NCI-H345 (cell line): ENCODE results near the gene ACADVL.

Experiments
- DNase-seq: peaks from one replicate; lab custom pipeline; 2025; lab: John Stamatoyannopoulos, UW

The ACADVL gene

DNA sequence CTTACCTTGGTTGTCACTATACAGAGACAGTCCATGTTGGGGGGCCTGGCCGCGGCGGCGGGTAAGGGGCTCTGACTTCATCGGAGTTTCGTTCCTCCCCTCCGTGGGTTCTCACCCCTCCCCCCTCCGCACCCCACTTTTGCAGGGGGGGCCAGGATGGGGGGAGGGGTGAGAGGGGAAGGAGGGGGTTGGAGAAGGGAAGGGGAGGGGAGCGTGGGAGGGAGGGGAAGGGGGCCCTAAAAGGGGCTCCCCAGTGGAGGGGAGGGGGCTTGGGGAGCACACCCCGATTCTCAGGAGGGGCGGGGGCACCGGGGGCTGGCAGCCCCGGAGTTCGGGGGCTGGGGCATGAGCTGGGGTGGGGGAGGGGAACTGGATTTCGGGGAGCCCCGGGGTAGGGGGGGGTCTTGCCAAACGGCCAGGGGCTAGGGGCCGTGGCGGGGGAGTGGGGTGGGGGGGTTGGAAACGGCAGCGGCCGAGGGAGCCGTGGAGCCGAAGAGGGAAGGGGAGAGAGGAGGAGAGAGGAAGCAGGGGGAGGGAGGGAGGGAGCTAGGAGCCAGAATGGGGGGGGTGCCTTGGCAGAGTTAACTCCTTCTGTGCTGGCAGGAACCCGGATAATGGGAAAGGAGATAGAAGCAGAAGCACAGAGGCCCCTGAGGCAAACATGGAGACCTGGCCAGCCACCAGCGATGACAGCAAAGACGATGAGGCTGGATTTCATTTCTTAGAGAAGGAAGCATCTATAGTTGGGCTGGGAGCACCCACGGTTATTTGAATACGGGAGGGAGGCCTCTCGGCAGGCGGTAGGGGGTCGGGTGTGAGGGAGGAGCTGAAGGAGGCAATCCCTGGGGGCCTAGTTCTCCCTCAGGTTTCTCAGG lies 2.4 kb upstream of the ACADVL start:
- no peak for DNase-seq

DNA sequence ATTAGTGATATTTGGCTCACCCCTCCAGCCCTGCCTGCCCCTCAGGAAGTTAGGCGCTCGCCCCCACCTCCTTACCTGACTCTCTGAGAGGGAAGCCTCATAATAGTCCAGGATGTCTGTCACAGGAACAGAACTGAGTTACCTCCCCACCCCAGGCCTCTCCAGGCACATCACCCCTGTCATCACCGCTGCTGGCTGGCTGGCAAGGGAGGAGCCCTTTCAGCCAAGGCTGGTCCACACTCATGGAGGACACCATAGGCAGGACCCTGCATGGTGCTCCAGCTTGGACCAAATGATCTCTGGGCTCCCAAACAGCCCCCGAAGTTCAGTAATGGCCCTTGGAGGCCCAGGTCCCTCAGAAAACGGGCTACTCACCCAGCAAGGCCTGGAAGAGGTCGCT lies 1.6 kb upstream of the ACADVL start:
- no peak for DNase-seq

DNA sequence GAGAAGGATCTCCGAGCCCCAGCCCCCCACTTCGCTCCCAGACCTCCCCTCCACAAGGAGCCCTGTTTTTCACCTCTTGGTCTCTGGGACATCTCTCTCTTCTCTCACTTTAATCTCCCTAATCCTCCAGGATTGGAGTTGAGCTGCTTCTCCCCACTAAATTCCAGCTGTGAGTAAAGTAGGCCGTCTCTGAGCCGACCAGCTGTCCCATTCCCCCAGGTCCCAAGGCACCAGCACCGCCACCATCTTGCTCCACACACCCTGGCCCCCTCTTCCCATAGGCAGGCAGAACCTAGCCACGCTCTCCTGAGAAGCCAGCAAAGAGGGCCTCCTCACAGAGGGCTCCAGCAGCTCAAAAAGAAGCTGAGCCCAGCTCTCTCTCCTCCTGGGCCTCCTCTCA lies 980 bp upstream of the ACADVL start:
- no peak for DNase-seq

DNA sequence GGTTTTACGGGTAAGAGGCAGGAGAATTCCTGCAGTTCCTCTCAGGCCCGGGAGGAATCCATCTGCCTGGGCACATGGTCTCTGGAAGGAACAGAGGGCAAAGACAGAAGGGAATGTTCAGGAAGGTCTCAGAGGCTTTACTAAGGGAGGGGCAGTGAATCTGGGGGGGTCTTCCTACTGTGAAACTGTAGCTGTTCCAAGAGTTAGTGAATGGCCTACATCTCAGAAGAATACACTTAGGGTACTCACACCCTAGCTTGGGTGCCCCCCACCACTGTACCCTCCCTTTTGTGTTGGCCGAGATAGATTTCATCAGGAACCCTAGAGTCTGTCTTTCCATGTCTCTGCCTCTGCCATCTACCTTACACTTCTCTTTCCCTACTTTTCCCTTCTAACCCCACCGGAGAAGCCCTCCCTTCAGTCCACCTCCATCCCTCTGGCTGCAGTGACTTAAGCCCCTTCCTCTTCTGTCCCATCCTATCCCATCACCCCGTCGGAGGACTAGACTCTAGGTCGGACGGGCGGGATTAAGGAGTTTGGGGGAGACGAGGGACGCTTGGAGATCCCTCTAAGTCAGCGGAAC lies 418 bp upstream of the ACADVL start:
- no peak for DNase-seq

DNA sequence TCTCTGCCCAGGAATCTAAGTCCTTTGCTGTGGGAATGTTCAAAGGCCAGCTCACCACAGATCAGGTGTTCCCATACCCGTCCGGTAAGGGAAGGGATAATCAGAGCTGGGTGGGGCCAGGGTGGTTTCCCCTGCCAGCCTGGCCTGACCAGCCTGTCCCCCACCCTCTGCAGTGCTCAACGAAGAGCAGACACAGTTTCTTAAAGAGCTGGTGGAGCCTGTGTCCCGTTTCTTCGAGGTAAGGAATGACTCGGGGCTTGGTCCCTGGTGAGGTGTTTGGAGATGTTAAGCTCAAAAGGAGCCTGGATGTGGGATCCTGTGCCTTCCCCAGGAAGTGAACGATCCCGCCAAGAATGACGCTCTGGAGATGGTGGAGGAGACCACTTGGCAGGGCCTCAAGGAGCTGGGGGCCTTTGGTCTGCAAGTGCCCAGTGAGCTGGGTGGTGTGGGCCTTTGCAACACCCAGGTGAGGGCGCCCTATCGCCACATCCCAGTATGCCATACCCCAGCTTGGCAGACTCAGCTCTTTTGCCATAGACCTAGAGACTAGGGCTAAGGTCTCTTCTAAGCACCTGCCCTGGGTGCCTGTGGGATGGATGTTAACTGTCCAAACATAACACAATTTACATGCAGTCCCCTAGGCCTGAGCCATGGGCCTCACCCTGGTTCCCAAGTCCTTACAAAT lies 997 bp downstream of the ACADVL start:
- peak; percentile 19 for DNase-seq

DNA sequence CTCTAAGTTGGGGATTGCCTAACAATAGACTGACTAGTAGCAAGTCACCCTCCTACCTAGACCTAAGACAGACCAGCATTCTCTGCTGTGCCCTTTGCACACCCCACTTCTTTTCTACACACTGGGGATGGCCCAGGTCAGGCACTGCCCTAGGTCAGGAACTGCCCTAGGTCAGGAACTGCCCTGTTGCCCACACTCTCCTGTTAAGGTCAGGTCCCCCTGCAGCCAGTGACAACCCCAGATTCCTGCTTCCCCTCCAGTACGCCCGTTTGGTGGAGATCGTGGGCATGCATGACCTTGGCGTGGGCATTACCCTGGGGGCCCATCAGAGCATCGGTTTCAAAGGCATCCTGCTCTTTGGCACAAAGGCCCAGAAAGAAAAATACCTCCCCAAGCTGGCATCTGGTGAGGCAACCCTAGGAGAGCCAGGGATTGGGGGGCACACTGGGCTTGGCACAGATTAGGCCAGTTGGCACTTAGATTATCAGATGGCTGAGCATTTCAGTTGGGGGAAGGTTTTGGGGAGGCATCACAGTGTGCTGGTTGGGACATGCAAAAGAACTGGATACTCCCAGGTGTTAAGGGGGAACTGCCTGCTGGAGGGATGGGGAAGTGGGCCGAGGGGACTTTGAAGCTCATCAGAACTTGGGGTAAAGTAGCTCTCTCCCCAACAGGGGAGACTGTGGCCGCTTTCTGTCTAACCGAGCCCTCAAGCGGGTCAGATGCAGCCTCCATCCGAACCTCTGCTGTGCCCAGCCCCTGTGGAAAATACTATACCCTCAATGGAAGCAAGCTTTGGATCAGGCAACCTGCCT lies 1.7 kb downstream of the ACADVL start:
- no peak for DNase-seq

DNA sequence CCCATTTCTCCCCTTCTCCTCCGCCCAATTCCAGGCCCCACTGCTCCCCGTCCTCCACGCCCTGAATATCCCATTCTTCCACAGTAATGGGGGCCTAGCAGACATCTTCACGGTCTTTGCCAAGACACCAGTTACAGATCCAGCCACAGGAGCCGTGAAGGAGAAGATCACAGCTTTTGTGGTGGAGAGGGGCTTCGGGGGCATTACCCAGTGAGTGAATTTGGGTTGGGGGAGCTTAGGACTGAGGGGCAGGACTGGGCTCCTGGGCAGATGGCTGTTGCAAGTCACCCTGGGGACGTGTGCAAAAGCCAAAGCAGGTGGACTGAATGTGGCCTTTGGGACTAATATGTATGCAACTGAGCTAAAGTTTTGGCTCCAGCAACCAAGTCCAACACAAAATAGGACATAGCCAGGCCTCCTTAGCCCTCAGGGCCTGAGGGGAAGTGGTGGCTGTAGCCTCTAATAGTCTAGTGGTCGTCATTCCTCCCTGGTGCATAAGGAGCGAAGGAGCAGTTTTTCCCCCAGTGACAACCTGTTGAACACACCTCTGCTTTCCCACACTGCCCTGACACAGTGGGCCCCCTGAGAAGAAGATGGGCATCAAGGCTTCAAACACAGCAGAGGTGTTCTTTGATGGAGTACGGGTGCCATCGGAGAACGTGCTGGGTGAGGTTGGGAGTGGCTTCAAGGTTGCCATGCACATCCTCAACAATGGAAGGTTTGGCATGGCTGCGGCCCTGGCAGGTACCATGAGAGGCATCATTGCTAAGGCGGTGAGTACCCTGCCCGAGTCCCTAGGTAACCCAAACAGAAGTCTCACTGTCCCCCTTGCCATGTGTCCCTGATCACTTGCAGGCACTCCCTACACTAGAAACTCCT lies 2.6 kb downstream of the ACADVL start:
- no peak for DNase-seq

DNA sequence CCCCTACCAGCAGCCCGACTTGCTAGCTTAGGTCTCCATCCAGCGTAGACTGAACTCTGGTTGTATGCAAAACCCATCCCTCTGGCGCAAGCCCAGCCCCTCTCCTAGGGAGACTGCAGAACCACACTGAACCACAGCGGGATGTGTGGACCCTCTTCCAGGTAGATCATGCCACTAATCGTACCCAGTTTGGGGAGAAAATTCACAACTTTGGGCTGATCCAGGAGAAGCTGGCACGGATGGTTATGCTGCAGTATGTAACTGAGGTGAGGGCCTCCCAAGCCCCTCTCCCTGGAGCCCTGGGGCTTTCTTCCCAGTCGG lies 3.2 kb downstream of the ACADVL start:
- DNase-seq, result no peak

DNA sequence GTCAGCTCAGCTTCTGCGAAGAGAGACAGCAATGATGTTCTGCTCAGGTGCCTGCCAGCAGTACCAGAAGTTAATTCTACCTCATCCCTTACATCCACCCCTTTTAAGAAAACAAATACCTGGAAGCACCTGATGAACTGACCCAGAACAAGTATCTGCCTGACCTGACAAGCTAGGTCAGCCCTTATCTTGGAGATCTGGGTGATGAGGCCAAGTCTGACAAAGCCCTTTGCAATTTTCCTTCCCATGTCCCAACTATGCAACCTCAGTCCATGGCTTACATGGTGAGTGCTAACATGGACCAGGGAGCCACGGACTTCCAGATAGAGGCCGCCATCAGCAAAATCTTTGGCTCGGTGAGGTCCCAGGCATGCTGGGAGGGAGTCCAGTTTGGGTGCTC lies 3.6 kb downstream of the ACADVL start:
- no peak for DNase-seq

DNA sequence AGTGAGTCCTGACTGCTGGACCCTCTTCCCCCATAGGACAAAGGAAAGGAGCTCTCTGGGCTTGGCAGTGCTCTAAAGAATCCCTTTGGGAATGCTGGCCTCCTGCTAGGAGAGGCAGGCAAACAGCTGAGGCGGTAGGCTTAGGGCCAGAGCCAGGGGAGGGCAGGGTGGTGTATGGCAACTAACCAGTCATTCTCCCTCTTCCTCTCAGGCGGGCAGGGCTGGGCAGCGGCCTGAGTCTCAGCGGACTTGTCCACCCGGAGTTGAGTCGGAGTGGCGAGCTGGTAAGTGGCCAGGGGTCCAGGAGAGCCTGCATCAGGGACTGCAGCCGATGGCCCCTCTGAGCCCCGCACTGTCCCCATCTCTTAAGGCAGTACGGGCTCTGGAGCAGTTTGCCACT lies 4.4 kb downstream of the ACADVL start:
- DNase-seq, result no peak

DNA sequence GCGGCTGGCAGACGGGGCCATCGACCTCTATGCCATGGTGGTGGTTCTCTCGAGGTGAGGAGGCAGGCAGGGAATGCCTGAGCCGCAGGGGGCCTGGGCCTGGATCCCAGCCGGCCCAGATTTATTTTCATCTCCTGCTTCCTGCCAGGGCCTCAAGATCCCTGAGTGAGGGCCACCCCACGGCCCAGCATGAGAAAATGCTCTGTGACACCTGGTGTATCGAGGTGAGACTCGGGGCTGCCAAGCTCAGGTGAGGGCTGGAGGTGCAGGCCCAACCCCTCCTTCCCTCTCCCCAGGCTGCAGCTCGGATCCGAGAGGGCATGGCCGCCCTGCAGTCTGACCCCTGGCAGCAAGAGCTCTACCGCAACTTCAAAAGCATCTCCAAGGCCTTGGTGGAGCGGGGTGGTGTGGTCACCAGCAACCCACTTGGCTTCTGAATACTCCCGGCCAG lies 4.9 kb downstream of the ACADVL start:
- DNase-seq, result no peak

DNA sequence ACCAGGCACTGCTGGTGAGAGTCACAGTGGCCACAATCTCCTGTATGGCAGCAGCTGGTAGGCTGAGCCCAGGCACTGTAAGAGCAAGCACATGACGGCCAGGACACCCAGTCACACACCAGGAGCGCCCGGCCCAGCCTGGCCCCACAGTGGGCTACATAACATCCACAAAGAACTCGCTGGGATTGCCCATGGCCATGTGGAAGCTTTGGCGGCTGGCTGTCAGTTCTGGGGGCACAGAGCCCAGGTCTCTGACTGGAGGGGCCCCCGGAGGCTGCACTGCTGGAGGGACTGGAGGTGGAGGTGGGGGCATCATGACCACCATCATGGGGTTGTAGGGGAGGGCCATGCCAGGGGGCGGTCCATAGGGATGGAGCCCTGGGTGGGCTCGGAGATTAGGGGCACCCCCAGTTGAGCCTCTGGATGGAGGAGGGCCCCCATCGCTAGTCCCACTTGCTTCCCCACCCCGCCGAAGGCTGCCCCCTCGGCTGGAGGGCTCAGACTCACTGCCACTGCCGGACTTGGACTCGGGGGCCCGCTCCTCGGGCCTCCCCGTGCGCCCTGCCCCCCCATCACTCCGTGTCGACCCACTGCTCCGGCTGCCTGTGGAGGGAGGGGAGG lies 6.1 kb downstream of the ACADVL start:
- DNase-seq, result no peak

DNA sequence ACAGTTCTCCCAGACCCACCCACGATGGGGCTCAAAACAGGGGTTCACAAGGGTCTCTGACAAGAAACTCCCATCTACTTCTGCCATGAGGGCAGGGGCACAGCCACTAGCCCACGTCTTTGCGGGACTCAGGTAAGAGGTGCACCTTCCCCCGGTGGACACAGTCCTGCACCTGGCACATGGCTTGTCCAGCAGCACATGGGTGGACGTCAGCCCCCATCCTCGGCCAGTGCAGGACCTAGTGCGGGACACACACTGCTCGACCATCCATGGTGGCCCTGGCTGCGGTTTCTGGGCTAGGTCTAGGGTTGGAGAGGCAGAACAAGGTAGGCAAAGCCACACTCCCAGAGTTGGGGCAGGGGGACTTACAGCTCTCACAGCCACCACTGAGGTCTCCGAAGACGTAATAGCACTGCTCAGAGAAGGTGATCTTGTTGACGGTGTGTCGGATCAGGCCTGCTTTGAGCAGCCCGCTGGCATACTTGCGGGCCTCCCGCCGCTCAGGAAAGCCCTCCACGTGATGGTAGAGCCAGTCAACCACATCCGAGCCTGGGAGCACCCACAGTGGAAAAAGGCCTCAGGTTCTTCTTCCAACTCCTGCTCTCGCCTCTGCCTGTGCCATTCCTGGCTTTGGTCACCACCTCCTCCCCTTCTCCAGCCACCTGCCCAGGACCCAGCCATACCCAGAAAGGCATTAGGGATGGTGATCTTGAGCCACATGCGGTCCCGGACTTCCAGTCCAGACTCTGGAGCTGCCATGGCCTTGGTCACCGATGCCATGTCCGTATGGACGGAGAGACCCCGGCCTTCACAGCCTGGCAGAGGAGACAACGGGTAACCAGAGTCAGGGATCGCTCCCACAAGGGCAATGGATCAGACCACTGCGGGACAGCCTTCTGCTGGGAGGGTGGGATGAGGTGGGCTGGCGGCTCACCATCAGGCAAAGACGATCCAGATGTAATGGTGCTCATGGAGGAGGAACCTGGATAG lies 7.3 kb downstream of the ACADVL start:
- no peak for DNase-seq

DNA sequence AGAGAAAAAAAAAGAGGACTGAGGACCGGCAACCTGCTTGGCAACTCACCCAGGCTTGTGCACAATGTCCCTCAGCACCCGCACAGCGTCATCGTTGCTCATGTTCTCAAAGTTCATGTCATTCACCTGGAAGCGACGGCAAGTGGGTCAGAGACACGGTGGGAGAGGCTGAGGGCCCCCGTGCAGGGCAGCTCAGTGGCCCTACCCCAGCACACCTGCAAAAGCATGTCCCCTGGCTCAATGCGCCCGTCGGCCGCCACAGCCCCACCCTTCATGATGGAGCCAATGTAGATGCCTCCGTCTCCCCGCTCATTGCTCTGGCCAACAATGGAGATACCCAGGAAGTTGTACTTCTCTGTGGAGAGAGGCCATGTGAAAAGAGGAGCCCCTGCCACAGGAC lies 9.2 kb downstream of the ACADVL start:
- no peak for DNase-seq

DNA sequence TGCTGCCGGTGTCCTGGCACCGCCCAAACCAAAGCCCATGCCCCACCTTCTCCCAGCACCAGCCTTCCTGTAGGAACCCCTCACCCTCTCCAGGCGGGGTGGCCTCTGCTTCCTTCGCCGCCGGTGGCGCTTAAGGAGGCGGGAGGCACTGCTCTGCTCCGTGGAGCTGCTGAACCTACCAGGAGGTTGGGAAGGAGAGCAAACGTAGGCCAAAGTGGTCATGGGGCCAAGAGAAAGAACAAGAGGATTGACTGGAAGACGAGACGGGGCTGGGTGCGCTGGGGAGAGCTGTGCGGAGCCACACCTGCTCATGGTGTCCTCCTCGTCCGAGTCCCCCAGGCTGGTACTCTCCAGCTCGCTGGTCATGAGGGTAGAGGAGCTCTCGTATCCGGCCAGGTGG lies 9.8 kb downstream of the ACADVL start:
- DNase-seq, result no peak

DNA sequence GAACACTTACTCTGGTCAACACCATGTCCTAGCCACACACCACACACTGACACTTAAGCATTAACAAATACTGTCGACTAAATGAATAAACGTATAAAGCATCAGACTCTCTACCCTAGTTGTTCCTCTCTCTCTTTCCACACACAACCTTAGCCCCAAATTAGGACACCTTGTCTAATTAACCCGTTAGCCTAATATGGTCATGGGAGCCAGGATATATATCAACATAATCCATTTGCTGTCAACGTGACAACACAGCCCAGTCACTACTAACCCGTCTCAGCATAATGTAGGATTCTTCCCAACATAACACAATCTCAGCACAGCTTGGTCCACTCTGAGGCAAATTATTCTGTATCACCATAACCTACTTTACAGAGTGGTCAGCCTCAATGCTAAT lies 12.4 kb downstream of the ACADVL start:
- no peak for DNase-seq

DNA sequence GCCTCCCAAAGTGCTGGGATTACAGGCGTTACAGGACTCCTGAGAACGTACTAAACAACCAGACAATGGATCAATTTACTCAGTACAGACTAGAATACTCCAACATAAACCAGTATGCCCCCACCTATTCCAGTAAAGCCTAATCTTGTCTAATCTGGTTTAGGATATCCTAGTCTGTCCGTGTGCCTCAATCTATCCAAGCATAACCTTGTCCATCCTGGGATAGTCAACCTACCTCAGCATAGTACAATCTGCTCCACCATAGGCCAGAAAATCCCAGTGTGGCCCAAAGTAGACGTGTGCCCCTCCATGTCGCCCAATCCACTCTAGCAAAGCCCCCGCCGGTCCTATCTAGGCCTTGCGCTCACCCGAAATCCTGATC lies 14.0 kb downstream of the ACADVL start:
- no peak for DNase-seq

DNA sequence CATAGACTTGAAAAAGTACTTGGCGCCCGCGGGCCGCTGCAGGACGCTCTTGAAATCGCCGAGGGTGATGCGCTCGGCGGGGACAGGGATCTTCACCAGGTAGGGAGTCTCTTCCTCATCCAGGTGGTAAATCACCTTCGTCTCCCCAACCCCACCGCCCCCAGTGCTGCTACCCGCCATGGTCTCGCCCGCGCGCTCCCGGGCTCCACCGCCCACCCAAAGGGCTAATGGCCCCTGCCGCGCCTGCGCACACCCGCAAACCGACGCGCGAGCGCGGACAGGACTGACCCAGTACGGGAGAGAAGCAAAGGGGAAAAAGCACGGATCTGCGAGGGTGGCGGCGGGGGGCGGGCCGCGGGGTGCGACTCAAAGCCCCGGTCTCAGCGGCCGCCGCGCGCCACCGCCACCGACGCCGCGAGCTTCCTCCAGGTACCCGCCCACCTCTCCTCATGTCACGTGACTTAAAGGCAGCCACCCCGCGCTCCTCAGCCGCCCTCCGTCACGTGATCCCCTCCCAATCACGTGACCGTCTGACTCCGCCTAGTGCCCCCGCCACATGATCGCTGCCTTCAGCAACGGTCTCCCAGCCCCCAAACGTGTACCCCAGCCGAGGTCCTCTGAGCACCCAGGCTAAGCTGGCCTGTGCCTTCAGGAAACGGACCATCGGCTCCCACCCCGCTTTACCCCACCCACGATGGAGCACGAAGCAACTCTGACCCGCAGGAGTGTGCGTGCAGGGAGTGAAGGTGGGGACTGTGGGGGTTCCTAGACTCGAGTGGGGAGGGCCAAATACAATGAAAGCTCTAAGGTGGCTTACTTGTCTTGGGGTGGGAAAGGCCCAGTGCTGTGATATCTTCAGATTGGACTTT lies 14.6 kb downstream of the ACADVL start, which contains the start of gene DVL2:
TSS of gene DVL2 (minus strand) at position 435 of the 869 bp plus-strand sequence. CDS start at position 180, 255 bp downstream.
- peak; percentile 89 for DNase-seq
